GM12878 (cell line): Measurements from ENCODE around the gene IBA57. TPM values are rescaled to one million over a fixed set of nuclear protein-coding genes. Genes with fewer than 3 reads are reported as not detected.
A peak's percentile ranks its signal among the peaks of the same experiment; 100 is the strongest.

Experiments
- CTCF ChIP-seq, 3 experiments: IDR thresholded peaks in 2 of 3; conservative IDR thresholded peaks in 1 of 3; 2 replicates each; pipeline ENCODE4 v1.5.1; 2011; ENCODE audit warnings: low read depth in 3 of 3, low read length in 3 of 3, mild to moderate bottlenecking in 3 of 3, control low read depth in 2 of 3, moderate library complexity in 2 of 3, inconsistent platforms in 1 of 3, mixed read lengths in 1 of 3; ENCODE audit not compliant: control insufficient read depth in 2 of 3, insufficient read depth in 1 of 3; ENCODE audit errors: extremely low read depth in 1 of 3
- RUNX3 ChIP-seq: IDR thresholded peaks from 2 replicates; pipeline ENCODE4 v1.6.1; 2012; ENCODE audit warnings: low read length, inconsistent platforms
- SMC3 ChIP-seq: IDR thresholded peaks from 2 replicates; pipeline ENCODE4 v1.6.1; 2011; ENCODE audit warnings: low read length, improper control_type of control experiment, borderline replicate concordance
- ZNF687 ChIP-seq: fragments of 450-650 bp; IDR thresholded peaks from 2 replicates; pipeline ENCODE4 v1.6.1; 2017; ENCODE audit warnings: mild to moderate bottlenecking, moderate library complexity
- ZSCAN29 ChIP-seq: fragments of 450-650 bp; IDR thresholded peaks from 2 replicates; pipeline ENCODE4 v1.6.1; 2017; ENCODE audit warnings: mild to moderate bottlenecking, moderate library complexity
- polyA plus RNA-seq, 11 experiments: library from polyadenylated mRNA; depleted of rRNA in 4 of 11; unstranded in 6 of 11; stranded (reverse) in 5 of 11; fragments of >200 nt; fragmentation: Nextera tagmentation in 4 of 11; fragmentation: Illumina TruSeq in 1 of 11; extraction: Ambion mirVana in 4 of 11; extraction: Trizol in 1 of 11; gene quantifications; 1 replicate in 1 of 11; 2 replicates in 10 of 11; pipeline versions ENCODE4 v1.2.1 to v1.2.3, GENCODE V29; 2011 to 2016; ENCODE audit warnings: inconsistent platforms in 2 of 11, missing spikeins in 2 of 11, low read depth in 1 of 11
- total RNA-seq, 4 experiments: library from RNA; depleted of rRNA in 3 of 4; stranded (reverse); fragments of >200 nt in 3 of 4; fragmentation: Illumina TruSeq in 1 of 4; extraction: Trizol in 1 of 4; gene quantifications; 2 replicates each; pipeline versions ENCODE4 v1.2.1 to v1.2.3, GENCODE V29; 2013 to 2021

IBA57 gene
- total and polyA plus RNA-seq, 10 of the 15 experiments (the other 5 are each of a cell fraction or from before 2014, with no cell fraction given), result 0.51 to 8.6 (median 3.7) TPM

GRCh38 chr1:228212966-228213844 lies 47.6 kb downstream of the IBA57 start (continued):
- peak; percentile 39; the same call in 1 of the 2 replicates for TF ChIP-seq SMC3
- TF ChIP-seq RUNX3, result no peak
- no peak for TF ChIP-seq ZSCAN29
- no peak for TF ChIP-seq ZNF687
- TF ChIP-seq CTCF (IDR thresholded peaks at IDR 0.05 in 2 of 3, conservative IDR thresholded peaks at IDR 0.05 in 1 of 3; ENCODE audit: control insufficient read depth in 2 of 3, extremely low read depth in 1 of 3, insufficient read depth in 1 of 3, low read depth in 3 of 3, low read length in 3 of 3), result peak; percentile 45 to 77 (median 68)
